SK-N-SH treated with all-trans-retinoic acid at 6 μM for 48 hours (cell line): ENCODE measurements around the gene MYO1B.

Experiments
- BACH2 ChIP-seq: fragments of 250-450 bp; sonication (Bioruptor Pico); IDR thresholded peaks from 2 replicates; pipeline ENCODE4 v1.9.0; 2021; ENCODE audit warnings: mild to moderate bottlenecking, borderline replicate concordance
- CSRNP3 ChIP-seq: fragments of 250-450 bp; sonication (Bioruptor Pico); IDR thresholded peaks from 2 replicates; pipeline ENCODE4 v1.5.1; 2021; ENCODE audit warnings: mild to moderate bottlenecking, moderate library complexity
- GLIS3 ChIP-seq: fragments of 250-450 bp; sonication (Bioruptor Pico); IDR thresholded peaks from 2 replicates; pipeline ENCODE4 v1.5.0; 2020; ENCODE audit warnings: mild to moderate bottlenecking, moderate library complexity
- ISL1 ChIP-seq: fragments of 250-450 bp; sonication (Bioruptor Pico); IDR thresholded peaks from 2 replicates; pipeline ENCODE4 v2.1.2; 2022; ENCODE audit warnings: mild to moderate bottlenecking, moderate library complexity
- PATZ1 ChIP-seq: fragments of 250-450 bp; sonication (Bioruptor Pico); IDR thresholded peaks from 2 replicates; pipeline ENCODE4 v1.8.0; 2020; ENCODE audit warnings: mild to moderate bottlenecking, moderate library complexity, borderline replicate concordance
- POU6F1 ChIP-seq: fragments of 250-450 bp; sonication (Bioruptor Pico); IDR thresholded peaks from 2 replicates; pipeline ENCODE4 v1.8.0; 2021; ENCODE audit warnings: low read depth, mild to moderate bottlenecking, moderate library complexity, borderline replicate concordance
- ZFP3 ChIP-seq: fragments of 250-450 bp; sonication (Bioruptor Pico); IDR thresholded peaks from 2 replicates; pipeline ENCODE4 v1.5.0; 2020; ENCODE audit warnings: mild to moderate bottlenecking, moderate library complexity
- ZNF70 ChIP-seq: fragments of 450-650 bp; formaldehyde crosslinking; IDR thresholded peaks from 2 replicates; pipeline ENCODE4 v1.5.0; 2020; ENCODE audit warnings: mild to moderate bottlenecking, moderate library complexity

GRCh38 chr2:191197096-191197495, 48.1 kb upstream of the MYO1B start:
- no peak for TF ChIP-seq GLIS3 (CRISPR knock-in tag)
- TF ChIP-seq ZNF70 (CRISPR knock-in tag), result no peak
- TF ChIP-seq CSRNP3, result no peak
- no peak for TF ChIP-seq BACH2 (CRISPR knock-in tag)
- TF ChIP-seq PATZ1 (CRISPR knock-in tag), result no peak
- TF ChIP-seq POU6F1 (CRISPR knock-in tag), result no peak
- TF ChIP-seq ISL1 (CRISPR knock-in tag), result no peak
- TF ChIP-seq ZFP3 (CRISPR knock-in tag), result no peak
